ENCODE results near the gene TOMM20.
"Not testable (repeated sequence)": the region's sequence is repeated elsewhere in the genome, so short reads cannot be mapped to it uniquely, and the experiment has no call there.

TOMM20 gene

DNA sequence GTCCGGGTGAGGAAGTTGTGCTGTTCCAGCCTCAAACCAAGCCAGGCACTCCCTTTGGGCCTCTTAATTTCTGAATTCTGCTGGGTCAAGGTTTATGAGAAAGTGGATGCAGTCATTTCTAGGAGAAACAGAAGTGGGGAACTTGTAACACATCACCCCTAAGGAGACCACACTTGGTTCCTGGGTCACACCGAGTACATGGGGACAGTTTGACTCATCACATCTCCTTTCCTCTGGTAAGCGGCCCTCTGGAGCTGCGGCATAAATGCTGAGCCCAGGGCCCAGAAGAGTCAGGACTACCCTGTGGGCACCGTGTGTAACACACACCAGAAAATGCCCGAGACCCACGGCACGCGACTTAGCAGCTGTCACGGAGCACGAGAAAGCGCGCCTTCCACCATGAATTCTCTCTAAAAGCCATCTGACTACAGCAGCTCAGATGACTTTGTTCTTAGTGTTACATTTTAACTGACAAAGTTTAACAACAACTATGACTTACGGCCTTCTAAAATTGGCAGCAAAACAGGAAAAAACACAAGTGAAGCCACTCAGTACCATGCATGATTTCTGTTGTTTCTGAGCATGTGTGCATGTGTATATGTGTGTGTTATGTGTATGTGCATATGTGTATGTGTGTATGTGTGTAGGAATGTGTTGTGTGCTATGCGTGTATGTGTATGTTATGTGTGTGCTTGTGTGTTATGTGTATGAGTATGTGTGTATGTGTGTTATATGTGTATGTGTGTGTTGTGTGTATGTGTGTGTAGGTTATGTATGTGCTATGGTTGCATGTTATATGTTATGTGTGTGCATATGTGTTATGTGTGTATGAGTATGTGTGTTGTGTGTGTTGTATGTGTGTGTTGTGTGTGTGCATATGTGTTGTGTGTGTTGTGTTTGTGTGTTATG is 50.8 kb downstream of the TOMM20 start:
- no peak for DNase-seq

DNA sequence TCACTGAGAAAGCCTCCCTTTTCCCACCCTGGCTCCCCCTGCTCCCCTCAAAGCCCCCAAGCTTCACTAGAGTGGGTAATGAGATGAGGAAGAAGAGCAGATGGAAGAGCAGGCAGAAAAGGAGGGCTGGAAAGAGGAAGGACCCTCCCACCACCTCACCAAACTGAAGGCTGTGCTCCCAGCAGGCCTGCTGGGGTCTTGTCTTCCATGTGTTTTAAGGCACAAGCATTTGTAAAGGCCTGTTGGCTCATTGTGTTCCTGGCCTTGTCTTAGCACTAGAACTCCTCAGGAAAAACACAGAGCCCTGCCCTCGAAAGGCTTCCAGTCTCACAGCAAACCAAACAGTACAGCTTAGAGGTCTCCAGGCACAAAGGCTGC is 51.5 kb downstream of the TOMM20 start:
- DNase-seq = no peak

DNA sequence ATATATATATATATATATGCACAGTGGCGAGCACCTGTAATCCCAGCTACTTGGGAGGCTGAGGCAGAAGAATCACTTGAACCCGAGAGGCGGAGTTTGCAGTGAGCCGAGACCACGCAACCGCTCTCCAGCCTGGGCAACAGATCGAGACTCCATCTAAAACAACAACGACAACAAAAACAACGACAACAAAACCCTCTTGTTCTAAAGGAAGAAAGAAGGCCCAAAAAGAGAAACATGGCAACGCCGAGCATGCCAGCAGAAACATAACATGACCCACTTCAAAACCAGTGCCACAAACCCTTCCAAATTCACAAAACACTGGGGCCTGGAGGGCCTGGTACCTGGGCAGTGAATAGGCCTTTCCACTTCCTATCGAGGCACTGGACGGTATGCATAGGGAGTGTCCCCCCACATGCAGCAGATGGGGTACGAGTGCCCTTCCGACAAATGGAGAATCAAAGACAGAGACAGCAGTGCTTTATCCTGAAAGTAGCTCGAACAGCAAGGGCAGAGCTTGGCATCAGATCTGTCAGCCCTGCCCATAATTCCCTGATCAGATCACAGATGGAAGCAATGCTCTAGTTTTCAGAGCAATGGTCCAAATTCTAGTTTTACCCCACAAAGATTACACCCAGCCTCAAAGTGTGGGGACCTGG is 52.0 kb downstream of the TOMM20 start:
- no peak for DNase-seq

DNA sequence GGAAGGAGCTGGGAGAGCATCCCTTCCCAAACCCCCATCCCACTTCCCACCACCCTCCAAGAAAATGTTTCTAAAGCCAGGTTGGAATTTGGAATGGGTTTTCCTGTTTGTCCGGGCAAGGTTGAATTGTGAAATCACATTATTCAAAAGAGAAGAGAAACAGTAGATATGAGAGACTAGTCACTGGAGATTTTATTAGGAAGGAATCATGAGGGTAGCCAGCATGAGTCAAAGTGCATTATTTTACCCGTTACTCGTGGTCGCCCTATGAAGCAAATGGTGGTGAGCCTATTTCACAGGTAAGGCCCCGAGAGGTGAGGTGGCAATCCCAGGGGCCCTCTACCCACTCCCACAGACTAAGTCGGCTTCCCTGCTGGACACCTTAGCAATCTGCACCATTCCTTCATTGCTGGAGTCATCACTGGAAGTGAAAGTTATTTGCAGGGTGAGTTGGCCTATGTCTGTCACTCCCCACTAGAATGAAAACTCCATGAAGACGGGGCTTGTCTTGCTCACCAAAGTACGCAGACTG is 52.8 kb downstream of the TOMM20 start:
- DNase-seq = no peak

DNA sequence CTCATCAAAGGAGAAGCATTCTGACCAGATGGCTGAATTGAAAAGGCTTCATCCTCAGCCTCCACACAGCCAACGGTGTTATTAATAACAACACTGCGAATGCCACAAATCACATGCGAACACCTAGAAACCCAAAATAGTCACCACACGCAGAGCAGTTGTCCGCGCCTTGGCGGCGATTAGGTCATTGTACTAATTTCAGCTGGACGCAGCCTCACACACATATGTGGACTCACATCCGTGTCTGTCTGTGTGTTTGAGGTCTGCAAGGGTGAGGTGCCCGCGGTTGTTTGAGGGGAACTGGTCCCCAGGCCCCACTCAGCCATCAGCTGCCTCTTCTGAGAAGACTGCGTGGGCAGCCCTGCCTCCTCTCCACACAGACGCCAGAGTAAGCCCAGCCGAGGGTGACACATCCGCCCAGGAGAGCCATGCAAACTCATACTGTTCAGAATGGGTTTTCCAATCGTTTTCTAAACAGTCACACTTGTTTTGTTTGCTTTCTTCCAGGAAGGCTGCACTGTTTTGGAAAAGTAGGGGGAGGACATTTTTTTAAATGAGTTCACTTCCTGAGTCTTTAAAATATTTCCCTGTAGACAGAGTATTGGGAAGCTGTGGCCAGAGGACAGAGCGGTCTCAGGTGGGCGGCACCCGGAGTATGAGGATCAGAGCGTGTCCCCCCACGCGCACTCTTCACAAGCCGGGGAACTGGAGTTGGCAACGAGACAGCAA is 53.4 kb downstream of the TOMM20 start:
- DNase-seq = peak; percentile 41

DNA sequence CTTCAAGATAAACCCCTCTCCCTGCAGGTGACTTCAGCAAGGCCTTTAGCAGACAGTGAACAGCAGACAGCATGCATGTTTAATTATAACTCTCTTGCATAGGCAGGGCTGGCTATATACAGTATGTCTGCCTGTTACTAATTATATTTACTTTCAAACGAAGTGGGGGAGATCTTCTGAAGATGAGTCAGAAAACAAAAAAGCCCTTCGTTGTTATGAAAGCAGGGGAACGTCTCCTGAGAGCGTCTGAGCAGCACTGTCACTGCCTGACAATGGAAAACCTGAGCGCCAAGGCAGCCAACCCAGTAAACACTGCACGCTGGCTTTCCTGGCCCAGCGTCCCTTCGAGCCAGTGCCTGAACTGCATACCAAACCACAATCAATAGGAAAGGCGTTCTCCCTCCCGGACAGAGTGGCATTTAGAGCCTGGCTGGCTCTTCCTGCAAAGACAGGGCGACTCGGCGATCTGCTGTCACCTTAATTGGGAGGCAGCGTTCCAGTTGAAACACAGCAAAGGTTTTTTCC is 54.1 kb downstream of the TOMM20 start:
- DNase-seq = peak; percentile 52

DNA sequence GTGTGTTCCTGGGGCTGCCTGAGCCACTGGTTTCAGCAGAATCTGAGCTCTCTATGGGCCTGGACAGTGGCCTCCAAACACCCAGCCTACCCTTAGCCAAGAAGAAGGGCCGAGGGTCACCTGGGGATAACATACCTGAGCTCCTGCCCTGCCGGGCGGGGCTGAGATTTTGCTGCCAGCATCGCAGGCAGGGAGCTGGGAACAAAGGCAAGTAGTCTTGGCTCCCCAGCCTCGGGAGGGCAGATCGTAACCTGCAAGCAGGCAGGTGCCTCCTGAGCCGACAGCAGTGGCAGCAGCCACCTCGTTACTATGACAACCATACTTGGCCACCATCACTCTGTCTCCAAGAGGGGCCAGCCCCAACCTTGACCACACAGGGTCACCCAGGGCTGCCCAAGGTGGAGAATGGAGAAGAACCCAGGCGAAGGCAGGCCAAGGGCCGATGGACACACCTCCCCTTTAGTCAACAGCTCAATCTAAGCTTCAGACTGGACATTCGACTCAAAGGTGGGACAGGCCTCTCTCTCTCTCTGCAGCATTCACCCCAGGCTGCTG is 54.6 kb downstream of the TOMM20 start:
- peak; percentile 7 for DNase-seq

DNA sequence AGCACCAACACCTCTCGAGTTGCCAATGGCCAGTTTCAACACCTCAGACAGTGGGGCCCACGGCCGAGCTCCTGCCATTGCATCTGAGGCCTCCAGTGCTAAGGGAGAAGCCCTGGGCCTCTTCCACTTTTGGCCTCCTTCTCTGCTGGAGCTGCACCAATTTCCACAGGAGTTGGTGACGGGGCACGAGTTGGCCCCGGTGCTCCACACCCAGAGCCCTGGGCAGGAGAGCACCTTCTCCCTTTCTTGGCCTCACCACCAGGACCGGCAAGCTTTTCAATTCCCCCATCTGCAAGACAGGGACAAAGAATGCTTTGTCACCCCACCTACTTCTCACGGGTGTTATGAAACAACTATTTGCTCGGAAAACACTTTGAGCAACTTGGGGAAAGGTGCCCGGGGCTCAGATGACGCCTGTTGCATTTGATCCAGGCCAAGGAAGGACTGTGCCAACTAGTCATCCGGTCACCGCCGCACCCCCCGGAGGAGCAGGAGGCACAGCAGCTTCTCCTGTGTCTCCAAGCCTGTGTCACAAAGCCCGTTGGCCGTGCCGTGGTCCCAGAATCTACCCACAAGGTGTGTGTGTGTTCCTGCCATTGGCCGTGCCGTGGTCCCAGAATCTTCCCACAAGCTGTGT is 55.2 kb downstream of the TOMM20 start:
- DNase-seq = no peak

DNA sequence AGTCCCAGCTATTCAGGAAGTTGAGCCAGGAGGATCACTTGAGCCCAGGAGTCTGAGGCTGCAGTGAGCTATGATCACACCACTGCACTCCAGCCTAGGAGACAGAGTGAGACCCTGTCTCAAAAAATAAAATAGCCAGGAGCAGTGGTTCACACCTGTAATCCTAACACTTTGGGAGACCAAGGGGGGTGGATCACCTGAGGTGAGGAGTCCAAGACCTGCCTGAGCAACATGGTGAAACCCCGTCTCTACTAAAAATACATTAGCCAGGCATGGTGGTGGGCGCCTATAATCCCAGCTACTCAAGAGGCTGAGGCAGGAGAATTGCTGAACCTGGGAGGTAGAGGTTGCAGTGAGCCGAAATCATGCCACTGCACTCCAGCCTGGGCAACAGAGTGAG is 56.1 kb downstream of the TOMM20 start:
- not testable (repeated sequence) for DNase-seq

DNA sequence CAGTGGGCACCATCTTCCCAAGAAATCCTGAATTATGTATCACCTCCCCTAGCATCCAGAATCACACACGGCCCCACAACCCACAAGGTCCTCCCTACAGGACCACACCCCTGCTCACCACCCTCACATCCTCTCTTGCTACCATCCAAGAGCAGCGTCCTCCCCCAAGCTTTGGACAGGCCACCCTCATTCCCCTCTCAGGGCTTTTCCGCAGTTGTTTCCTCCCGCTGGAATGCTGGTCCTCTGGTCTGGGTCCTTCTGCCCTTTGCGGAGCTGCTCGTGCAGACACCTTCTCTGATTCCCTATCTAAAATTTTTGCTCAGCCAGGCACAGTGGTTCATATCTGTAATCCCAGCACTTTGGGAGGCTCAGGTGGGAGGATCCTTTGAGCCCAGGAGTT is 56.5 kb downstream of the TOMM20 start:
- DNase-seq = no peak

DNA sequence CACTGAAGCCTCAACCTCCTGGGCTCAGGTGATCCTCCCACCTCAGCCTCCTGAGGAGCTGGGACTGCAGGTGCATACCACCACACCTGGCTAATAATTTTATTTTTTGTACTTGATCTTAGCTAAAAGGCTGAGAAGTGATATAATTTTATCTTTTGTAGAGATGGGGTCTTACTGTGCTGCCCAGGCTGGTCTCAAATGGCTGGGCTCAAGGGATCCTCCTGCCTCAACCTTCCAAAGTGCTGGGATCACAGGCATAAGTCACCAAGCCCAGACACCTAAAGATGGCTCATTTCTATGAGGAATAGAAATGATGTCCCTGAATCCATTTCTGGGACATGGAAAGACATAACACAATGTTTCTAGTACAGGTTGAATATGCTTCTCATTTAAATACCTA is 57.8 kb downstream of the TOMM20 start:
- no peak for DNase-seq

DNA sequence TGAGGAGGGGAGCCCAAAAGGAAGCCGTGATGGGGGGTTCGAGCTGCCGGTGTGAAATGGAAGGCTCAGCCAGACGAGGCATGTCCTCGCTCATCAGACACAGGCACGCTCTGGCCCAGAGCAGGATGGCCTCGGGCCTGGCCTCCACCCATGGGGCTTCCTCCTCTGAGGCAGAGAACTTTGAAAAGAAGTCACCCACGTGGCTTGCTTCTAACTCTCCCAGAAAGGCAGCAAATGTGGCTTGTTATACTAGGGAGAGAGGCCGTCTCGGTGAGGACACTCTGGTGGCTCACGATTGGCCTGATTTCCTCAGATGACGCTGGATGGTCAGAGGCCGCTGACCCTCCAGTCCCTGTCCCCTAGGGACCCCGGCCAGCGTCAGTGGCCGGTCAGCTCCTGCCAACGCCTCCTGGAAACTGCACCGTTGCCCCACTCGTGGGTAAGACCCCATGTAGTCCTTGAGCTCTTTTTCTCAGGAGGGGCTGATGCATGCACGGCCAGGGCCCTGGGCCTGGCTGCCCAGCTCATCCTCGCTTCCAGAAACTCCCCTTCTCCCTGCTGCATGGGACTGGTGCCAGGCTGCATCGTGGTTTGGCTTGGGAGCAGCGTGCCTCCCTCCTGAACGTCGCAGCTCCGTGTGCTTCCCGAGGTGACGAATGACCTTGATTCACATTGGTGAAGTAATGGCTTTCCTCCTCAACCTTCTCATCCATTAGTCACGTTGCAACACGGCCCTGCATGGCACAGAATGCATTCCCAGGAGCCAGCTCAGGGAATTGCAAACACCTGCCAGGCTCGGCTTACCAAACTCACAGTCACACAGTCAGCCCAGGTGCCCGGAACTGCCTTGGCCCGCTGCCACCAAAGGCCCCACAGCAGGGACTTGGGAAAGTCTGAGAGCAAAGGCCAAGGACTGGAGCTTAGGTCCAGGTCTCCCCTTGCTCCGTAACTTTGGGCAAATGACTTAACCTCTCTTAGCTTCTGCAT is 58.8 kb downstream of the TOMM20 start:
- peak; percentile 64 for DNase-seq

DNA sequence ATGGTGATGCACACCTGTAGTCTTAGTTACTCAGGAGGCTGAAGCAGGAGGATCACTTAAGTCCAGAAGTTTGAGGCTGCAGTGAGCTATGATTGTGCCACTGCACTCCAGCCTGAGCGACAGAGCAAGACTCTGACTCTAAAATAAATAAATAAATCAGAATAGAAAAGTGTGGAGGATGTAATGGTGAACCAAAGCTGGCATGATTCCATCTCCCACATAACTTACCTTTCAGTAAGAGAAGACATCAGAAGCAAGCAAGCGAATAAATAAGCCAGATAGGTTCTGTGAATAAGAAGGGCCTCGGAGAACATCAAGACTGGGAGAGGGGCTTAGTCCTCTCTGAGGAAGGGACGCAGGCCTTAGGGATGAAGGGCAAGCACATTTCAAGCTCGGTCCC is 59.5 kb downstream of the TOMM20 start:
- DNase-seq = no peak

DNA sequence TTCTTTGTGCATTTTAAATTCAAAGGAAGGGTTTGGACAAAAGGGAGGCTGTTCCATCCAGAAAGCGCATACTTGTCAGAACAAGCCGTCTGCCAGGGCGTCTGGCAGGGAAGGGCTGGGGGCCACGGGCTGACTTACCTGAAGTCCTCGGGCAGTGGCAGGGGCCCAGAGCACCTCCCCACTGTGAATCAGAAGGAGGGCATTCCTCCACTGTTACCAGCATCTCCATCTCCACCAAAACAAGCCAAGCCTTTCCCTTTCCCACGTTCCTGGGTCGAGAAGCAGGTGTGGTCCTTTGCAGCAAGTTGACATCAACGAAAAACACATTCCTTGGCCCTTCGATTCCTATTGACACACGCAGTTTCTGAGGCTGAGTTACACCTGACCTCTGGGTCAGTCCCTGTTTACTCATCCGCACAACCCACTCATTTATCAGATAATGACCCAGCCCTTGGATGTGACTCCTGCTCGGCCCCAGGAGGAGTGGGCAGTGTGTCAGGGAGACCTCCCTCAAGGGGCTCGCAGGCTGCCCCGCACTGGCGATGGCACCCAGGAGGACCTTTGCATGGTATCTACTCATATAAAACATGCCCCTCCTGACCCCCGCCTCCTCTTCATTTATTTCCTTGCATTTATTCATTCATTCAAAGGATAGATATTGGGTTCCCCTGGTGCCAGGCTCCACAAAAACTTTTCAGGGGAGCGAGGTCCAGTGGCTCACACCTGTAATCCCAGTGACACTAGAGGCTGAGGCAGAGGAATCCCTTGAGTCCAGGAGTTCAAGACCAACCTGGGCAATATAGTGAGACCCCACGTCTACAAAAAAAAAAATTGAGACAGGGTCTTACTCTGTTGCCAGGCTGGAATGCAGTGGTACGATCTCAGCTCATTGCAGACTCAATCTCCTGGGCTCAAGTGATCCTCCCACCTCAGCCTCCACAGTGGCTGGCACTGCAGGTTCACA is 60.2 kb downstream of the TOMM20 start:
- DNase-seq = no peak

DNA sequence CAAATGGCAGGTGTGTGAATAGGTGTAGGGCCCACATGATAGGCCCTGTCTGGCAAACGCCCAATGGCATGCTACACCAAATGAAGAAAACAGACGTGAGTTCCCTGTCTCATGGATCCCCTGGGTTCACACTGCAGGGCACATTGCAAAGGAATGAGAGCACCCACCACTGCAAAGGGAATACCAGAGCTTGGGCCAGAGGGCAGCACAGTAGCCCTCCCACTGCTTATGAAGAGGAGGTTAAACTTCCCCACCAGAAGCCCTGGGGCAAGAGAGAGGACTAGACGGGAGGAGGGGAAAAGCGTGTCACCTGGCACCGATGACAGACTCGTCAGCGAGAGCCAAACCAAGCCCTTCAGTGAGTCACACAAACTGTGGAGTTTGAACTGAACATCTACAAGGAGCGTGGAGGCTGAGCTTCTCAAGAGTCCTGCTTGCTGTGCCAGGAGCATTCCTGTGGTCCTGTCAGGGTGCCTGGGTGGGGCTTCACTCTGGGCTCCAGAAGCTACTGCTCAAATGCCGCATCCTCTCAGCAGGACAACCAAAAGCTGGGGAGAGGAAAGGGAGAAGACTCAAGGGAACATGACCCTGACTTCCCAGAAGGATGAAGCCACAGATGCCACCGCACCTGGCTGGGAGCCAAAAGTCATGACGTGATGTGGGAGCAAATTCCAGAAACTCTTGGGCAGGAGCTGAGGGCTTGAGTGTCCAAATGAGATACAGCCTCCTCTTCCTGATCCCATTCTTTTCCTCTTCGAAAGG is 61.1 kb downstream of the TOMM20 start:
- peak; percentile 6 for DNase-seq

DNA sequence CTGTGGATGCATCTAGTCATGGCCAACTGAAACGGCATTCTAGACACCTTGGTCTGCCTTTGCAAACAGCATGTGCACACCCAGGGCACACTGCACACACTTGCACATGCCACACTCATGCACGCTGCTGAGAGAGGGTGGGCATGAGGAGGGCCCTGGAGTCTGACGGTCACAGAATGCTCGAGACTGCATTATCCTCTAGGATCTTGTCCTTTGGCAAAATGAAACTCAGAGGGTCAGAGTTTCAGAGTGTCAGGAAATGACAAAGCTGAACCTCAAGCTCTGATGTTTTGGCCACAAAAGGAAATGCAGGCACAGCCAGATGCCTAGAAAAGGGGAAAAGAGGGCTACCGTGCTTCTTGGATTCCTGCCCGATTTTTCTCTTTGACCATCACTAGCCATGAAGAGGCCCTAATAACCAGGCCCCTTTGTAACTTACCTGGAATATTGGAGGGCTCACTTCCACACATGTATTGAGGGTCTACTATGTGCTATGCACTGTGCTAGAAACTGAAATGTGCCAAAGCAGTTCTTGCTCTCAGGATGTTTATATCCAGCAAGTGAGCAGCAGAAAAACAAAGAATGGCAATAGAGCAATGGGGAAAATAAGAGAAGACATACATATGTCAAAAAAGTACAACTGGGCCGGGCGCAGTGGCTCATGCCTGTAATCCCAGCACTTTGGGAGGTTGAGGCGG is 65.4 kb downstream of the TOMM20 start:
- DNase-seq = no peak

DNA sequence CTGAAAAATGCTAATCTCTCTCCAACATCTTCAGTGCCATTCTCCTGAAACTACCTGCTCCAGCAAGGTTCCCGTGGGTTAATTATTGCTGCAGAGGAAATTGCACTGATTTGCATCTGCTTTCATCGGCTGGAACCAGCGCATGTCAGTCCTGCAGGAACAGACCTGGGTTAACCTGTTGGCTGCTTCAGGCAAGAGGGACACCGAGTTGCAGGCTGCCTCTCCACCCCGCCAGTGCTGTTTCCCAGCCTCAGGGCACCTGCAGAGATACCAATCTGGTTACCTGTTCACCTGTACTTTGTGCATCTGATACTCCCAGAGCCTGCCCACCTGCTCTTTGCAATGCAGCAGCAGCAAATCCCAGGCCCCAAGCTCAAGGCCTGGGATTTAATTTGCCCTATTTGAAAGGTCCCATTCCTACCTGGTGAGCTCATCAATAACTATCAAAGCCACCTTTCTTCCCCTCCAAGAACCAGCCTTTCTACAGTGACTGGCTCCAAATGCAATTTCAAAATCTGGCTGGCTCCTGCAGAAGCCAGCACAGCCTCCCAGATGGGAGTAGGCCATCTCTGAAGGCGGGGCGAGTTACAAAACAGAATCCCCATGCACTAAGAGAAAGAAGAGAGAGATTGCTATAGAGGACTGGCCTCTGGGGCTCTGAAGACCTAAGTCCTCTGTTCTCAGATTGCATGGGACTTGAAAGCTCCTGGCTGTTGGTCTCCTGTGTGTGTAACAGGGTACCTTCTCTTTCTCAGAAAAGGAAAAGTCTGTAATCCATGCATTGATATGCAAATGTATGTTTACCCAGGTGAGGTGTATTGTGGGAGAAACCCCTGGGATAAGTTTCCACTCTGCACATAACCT is 67.8 kb downstream of the TOMM20 start:
- no peak for DNase-seq
